Adipocyte (in vitro differentiated cells): Measurements from ENCODE around the gene MED26.

ENCODE experiments used
- DNase-seq: peaks from one replicate; pipeline ENCODE4 v3.0.0-alpha.2; 2015; ENCODE audit warnings: low read depth
- H3K27me3 ChIP-seq: replicated peaks from 2 replicates; pipeline ENCODE4 v1.7.0; 2013; ENCODE audit warnings: mild to moderate bottlenecking, low read length, moderate library complexity; ENCODE audit not compliant: control insufficient read depth, insufficient read depth
- H3K36me3 ChIP-seq: 2 replicates; pipeline ENCODE4 v1.7.0; 2013; ENCODE audit warnings: low read length, mild to moderate bottlenecking, moderate library complexity; ENCODE audit not compliant: control insufficient read depth, insufficient read depth, severe bottlenecking
- H3K4me1 ChIP-seq: 2 replicates; pipeline ENCODE4 v1.7.0; 2013; ENCODE audit warnings: mild to moderate bottlenecking, low read length, moderate library complexity; ENCODE audit not compliant: control insufficient read depth, insufficient read depth
- H3K4me3 ChIP-seq: 2 replicates; pipeline ENCODE4 v1.7.0; 2013; ENCODE audit warnings: mild to moderate bottlenecking, low read length, moderate library complexity
- H3K9ac ChIP-seq: 2 replicates; pipeline ENCODE4 v1.7.0; 2013; ENCODE audit warnings: mild to moderate bottlenecking, low read length, moderate library complexity
- H3K9me3 ChIP-seq: 2 replicates; pipeline ENCODE4 v1.7.0; 2013; ENCODE audit warnings: mild to moderate bottlenecking, low read length, moderate library complexity; ENCODE audit not compliant: control insufficient read depth

MED26 gene

DNA sequence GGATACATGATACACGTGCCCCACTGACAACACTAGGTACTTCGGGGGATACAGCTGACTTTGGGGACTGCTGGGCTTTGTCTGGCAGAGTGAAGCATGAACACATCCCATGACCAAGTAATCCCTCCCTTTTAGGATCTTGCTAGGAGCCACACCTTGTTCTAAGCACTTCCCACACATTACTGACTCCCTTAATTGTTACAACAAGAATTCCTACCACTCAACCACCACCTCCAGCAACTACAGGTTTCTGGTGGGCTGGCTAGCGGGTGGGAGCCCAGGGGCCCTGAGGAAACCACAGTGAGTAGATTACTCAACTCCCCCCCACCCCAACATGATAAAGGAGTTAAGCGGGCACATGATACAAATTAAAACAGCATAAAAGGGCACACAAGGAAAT is 48.6 kb downstream of the MED26 start:
- Histone ChIP-seq H3K4me3 (no peak overlapping the region), H3K9me3 (no peaks in the 10 kb centered on the region), H3K27me3 (no peaks in the 10 kb centered on the region), H3K9ac (no peak overlapping the region), H3K36me3 (peaks cover 38% of the 10 kb centered on the region), H3K4me1 (peaks cover 36% of the 10 kb centered on the region)
- no peak for DNase-seq

DNA sequence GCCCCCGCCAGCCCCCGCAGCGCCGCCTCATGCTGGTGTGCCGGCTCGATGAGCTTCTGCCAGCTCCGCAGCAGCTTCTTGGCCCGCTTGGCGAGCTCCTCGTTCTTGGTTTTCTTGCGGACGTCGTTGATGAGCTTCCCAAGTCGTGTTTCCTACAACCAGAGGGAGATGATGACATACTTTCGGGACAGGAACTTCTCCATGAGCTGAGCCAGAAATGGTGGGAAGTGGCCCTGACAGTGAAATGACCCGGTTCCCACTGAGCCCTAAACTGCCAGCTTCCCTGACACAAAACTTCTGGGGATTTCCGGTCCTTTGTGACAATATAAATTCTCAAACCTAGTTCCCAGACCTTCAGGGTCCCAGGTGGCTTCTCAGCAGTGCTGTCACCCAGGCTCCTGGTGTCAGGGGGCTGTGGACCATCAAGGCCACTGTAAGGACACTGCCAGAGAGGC is 50.4 kb downstream of the MED26 start:
- no peaks in the 10 kb centered on the region for H3K9me3 ChIP-seq
- no peaks in the 10 kb centered on the region for H3K27me3 ChIP-seq
- H3K4me3 ChIP-seq: no peak overlapping the region
- peaks cover 39% of the 10 kb centered on the region for H3K4me1 ChIP-seq
- no peak for DNase-seq
- H3K9ac ChIP-seq: no peak overlapping the region
- peaks cover 42% of the 10 kb centered on the region for H3K36me3 ChIP-seq

DNA sequence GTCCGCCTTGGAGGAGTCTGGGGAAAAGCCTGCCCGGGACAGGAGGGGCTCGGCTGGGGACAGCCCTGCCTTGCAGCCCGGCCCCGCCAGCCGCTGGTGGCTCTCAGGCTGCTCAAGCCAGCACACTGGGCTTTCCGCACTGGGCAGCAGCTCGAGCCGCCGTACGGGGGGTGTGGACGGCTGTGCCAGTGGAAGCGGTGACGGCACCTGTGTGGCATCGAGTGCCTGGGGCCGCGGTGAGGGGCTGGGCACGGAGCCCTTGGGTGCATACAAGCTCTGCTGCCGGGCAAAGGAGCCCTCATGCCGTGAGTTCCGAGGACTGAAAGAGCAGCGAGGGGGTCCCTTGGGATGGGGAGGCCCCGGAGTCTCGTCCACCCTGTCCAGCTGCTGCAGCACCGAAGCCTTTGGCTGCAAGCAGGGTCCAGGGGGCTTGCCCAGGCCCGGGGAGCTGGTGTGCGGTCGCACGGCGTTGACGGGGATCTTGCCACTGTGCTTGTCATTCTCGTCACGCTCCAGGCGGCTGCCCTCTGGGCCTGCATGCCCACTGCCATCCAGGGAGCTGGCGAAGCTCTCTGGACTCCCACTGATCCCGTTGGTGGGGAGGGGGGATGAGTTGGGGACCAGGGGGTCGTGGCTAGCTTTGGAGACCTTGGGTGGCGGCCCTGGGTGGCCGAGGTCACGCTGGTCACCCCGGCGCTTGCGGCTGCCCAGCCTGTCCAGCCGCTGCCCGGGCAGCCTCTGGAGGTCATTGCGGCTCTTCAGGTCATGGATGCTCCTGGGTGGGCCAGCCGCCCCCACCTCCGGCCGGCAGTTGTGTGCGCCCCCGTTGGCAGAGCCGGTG is 51.1 kb downstream of the MED26 start:
- H3K36me3 ChIP-seq: peaks cover 42% of the 10 kb centered on the region
- no peak overlapping the region for H3K4me3 ChIP-seq
- no peaks in the 10 kb centered on the region for H3K27me3 ChIP-seq
- peaks cover 32% of the 10 kb centered on the region for H3K4me1 ChIP-seq
- H3K9ac ChIP-seq: no peak overlapping the region
- no peak for DNase-seq
- no peaks in the 10 kb centered on the region for H3K9me3 ChIP-seq

DNA sequence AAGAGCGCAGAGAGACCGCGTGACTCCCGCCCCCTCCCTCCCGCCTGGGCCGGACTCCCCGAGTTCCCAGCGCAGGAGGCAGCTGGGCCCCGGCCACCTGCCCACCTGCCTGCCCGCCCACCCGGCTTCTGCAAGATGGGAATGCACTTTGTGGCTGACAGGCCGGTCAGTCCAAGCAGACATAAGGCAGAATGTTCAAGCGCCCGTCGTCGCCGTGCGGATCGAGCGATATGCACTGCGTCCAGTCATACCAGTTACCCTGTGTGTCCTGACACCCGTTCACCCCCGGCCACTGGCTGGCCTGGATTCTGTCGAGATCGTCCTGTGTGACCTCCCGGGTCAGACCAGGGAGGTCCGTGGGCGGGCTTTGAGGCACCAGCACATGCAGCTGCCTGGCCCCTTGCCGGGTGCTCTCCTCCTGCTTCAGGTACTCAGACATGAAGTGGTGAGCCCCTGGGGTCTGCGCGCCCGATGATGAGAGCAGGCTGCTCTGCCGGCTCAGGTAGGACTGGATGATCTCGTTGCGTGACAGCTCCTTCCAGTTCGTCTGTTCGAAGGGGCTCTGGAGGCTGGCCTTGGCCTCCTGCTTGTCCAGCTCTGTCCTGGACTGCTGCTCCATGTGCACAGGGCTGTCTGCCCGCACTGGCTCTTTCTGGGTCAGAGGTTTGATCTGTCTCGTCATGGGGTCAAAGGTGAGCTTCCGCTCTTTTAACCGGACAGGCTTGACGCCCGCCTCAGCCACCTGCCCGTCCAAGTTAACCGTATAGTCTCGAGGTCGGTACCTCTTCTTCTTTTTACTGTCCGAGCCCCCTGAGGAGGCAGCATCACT is 51.9 kb downstream of the MED26 start:
- Histone ChIP-seq H3K4me1 (peaks cover 29% of the 10 kb centered on the region), H3K36me3 (peaks cover 42% of the 10 kb centered on the region), H3K9ac (no peak overlapping the region), H3K27me3 (no peaks in the 10 kb centered on the region), H3K4me3 (no peak overlapping the region), H3K9me3 (no peaks in the 10 kb centered on the region)
- DNase-seq: no peak

DNA sequence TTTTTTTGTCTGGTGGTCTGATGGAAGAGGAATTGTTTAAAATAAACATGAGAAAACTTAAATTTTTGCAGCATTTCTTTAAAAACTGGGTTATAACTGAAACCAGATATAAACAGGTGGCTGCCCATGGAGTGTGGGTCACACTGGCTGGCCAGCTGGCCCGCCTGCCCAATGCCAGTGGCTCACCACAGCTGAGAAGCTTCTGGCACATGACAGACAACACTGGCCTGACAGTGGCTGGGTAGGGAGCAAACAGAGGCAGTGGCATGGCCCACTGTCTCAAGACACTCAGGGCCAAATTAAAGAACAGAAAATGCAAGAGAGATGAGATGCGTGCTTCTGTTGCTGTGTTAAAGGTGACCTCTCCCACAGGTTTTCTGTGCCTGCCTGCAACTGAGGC is 52.7 kb downstream of the MED26 start:
- Histone ChIP-seq H3K4me3 (no peak overlapping the region), H3K4me1 (peaks cover 26% of the 10 kb centered on the region), H3K36me3 (peaks cover 42% of the 10 kb centered on the region), H3K27me3 (no peaks in the 10 kb centered on the region), H3K9ac (no peak overlapping the region), H3K9me3 (no peaks in the 10 kb centered on the region)
- DNase-seq: no peak

DNA sequence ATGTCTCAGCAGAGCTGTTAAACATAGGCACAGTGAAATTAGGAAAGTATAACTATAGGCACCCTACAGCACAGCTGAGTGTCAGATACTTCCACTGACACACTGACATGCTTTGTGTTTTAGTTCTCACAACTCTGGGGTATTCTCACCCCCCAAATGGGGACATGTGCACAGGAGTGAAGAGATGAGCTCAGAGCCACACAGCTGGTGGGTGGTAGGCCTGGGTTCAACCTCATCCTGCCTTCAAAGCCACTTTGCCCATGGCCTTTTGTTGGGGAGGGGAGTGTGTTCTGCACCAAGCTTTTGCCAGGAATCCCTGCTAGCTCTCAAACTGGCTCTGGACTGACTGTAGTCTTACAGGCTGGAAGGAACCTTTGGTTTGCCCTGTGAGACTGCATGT is 54.1 kb downstream of the MED26 start:
- Histone ChIP-seq H3K4me1 (peaks cover 28% of the 10 kb centered on the region), H3K27me3 (no peaks in the 10 kb centered on the region), H3K9ac (peak overlapping the region; percentile 94), H3K4me3 (peak overlapping the region; percentile 99), H3K9me3 (no peaks in the 10 kb centered on the region), H3K36me3 (peaks cover 46% of the 10 kb centered on the region)
- no peak for DNase-seq

DNA sequence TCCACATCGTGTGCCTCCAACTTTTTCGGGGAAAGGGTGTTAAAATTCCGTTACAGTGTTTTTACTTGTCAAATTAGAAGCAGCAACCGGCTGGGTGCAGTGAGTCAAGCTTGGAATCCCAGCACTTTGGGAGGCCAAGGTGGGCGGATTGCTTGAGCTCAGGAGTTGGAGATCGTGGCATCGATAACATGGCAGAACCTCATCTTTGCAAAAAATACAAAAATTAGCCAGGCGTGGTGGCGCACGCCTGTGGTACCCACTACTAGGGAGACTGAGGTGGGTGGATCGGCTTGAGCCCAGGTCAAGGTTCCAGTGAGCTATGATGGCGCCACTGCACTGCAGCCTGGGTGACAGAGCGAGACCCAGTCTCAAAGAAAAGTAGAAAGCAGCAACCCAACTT is 54.7 kb downstream of the MED26 start:
- Histone ChIP-seq H3K4me3 (peak overlapping the region; percentile 99), H3K9me3 (no peaks in the 10 kb centered on the region), H3K27me3 (no peaks in the 10 kb centered on the region), H3K36me3 (peaks cover 45% of the 10 kb centered on the region), H3K4me1 (peaks cover 28% of the 10 kb centered on the region), H3K9ac (peak overlapping the region; percentile 94)
- no peak for DNase-seq

DNA sequence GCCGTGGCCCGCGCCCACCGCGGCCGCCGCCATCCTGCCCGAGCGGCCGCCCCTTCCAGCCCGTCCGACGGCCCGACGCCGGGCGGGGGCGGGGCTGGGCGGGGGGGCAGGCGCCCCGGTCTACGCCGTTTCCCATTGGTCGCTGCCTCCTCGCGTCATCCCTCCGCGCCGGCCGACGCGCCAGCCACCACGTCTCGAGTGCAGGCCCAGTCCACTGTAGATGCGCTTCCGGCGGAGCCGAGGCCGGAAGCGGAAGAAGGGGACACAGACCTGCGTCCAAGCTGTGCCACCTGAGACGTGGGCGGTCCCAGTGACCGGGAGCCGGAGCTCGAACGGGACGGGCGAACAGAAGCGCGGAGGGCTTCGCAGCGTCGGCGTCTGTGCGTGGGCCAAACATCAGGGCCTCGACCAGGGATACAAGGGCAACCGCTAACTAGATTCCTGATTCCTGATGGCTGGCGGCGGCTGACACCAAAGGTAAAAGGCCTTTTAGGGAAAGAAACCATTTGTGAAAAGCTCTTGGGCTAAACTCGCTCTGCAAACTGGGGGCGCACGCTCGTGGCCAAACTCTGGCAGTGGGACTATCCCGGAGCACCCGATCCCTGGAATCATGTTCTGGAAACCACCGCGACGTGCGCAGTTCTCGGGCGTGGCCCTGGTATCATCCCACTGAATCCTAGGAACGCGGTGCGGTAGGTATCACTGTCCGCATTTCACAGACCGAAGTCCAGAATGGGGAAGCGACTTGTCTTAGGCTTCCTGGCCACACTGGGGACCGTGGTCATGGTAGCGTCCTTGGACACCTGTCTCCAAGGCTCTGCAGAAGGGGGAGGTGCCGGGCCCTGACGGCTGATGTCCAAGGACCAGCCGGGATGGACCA is 55.4 kb downstream of the MED26 start, which contains the start of gene SLC35E1:
SLC35E1 (minus strand) TSS at position 84 of the 880 bp plus-strand sequence; CDS start at position 33, 51 bp downstream.
- H3K9ac ChIP-seq: peak within 1 kb of the TSS; percentile 94
- peaks cover 44% of the 10 kb centered on the region for H3K36me3 ChIP-seq
- peak; percentile 98 for DNase-seq

DNA sequence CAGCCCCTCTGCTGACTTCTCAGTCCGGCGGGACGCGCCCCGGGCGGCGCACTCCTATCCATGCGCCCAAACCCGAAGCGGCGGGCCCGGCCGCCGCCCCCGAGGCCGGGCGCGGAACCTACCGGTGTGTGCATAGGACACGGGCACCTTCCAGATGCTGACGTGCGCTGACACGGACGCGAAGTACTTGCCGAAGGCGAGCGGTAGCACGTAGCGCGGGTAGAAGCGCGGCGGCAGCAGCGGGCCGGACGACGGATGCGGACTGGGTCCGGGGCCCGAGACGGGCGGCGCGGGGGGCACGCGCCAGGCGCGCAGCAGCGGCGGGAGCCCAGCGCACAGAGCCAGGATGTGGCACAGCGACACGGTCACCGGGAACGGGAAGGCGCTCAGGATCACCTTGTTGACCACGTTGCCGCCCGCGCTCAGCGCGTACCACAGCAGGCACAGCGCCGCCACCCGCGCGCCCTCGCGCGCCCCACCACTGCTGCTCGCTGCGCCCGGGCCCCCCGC is 56.1 kb downstream of the MED26 start:
- Histone ChIP-seq H3K4me3 (peak overlapping the region; percentile 99), H3K27me3 (no peaks in the 10 kb centered on the region), H3K36me3 (peaks cover 46% of the 10 kb centered on the region), H3K9ac (peak overlapping the region; percentile 92), H3K9me3 (no peaks in the 10 kb centered on the region), H3K4me1 (peaks cover 28% of the 10 kb centered on the region)
- DNase-seq: peak; percentile 57

More for the DNA sequence above, 55.4 kb downstream of the MED26 start, which contains the start of gene SLC35E1:
- Histone ChIP-seq H3K9me3 (no peaks in the 10 kb centered on the region), H3K4me1 (peaks cover 28% of the 10 kb centered on the region), H3K4me3 (peak within 1 kb of the TSS; percentile 99), H3K27me3 (no peaks in the 10 kb centered on the region)

DNA sequence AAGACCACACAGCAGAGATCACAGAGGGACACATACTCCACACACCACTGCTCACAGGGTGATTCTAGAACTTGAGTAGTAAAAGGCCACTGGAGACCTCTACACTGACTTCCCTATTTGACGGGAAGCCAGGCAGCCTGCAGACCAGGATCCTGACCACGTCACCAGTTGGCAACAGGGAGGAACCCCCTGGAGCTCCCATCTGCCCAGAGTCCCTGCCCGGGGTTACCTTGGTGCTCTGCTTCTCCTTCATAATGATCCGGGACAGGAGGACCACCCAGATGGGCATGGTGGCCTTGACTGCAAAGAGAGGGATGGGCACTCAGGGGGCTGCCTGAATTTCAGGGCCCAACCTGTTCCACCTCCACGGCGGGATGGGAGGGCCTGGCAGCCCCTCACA is 56.7 kb downstream of the MED26 start:
- H3K27me3 ChIP-seq: no peaks in the 10 kb centered on the region

More for the DNA sequence above, 56.7 kb downstream of the MED26 start:
- peak overlapping the region; percentile 92 for H3K9ac ChIP-seq
- H3K4me3 ChIP-seq: peak overlapping the region; percentile 99
- peaks cover 46% of the 10 kb centered on the region for H3K36me3 ChIP-seq
- peaks cover 27% of the 10 kb centered on the region for H3K4me1 ChIP-seq
- no peaks in the 10 kb centered on the region for H3K9me3 ChIP-seq
- peak; percentile 33 for DNase-seq
